GM23248 (cell line): ENCODE results near the gene ZNF331.

Source experiments
- EZH2 ChIP-seq: fragments of 200-600 bp; sonication (generic); IDR thresholded peaks from 2 replicates; pipeline ENCODE4 v1.6.1; 2018; ENCODE audit warnings: antibody characterized with exemption, mild to moderate bottlenecking; ENCODE audit not compliant: insufficient read depth, poor library complexity, severe bottlenecking
- EZH2phosphoT487 ChIP-seq: fragments of 200-600 bp; sonication (generic); IDR thresholded peaks from 2 replicates; pipeline ENCODE4 v1.6.1; 2018; ENCODE audit warnings: antibody characterized with exemption, moderate library complexity, mild to moderate bottlenecking, low read depth; ENCODE audit not compliant: insufficient read depth

GRCh38 chr19:53581871-53582279, 43.9 kb downstream of the ZNF331 start:
- TF ChIP-seq EZH2phosphoT487: no peak
- no peak for TF ChIP-seq EZH2
